Tongue (tissue), 2 donors: ENCODE measurements around the gene CELSR1. TPM values are rescaled to one million over a fixed set of nuclear protein-coding genes. Genes with fewer than 3 reads are reported as not detected.
"Not testable (repeated sequence)": the region's sequence is repeated elsewhere in the genome, so short reads cannot be mapped to it uniquely, and the experiment has no call there.

Experiments used
- DNase-seq: peaks from one replicate; pipeline ENCODE4 v3.0.0-alpha.2; 2015
- total RNA-seq: library from RNA; depleted of rRNA; stranded (reverse); fragments of >200 nt; gene quantifications from one replicate; pipeline ENCODE4 v1.2.3, GENCODE V29; 2014

The CELSR1 gene
- total RNA-seq, 1 donor from 2014 or later: 18.1 TPM

DNA sequence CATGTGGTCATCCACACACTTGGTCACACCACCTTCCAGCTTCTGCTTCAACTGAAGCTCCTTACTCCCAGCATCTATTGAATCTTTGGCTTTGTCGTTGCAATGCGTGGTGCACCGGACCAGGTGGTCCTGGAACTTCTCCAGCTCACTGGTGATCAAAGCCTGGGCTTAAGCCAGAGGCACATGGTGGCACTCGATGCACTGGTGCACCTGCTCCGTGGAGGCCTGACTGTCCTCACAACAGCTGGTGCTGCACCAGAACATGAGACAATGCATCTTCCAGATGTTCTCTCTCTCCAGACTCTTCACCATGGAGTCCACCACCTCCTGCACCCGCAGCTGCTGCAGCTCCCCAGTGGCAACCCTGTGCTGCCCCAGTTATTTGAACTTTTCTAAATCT, 56.0 kb downstream of the CELSR1 start:
- no peak for DNase-seq

DNA sequence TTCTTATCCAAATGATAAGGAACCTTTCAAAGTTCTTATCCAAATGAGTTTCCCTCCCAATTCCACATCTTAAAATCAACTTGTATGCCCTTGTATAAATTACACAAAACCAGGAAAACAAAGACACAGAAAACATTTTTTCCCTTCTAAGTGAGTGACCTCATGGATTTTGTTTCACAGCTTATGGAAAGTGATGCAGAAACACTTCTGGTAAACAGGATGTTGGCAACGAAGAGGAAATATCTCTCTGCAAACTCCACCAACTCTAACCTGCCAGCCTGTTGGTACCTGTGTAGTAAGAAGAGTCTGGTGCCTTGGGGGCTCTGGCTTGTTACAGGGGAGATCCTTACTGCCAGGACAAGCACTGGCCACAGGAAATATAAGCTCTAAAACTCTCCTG, 57.0 kb downstream of the CELSR1 start:
- DNase-seq: no peak

DNA sequence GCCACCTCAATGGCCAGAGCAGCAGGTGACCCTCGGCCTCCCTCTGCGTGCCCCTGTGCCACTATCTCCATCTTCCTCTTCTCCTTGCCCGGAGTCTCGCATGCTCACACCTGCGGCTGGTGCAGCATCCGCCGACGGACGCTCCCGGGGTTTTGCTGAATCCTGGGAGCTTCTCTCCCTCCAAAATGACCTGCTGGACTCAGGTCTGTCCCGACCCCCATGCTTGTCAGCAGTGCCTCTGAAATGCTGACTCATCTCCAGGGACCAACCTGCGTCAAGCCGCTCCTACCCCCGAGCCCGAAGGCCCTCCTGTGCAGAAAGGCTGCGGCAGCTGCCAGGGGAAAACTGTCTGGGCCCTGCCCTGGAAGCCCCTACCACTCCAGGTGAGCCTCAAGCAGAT, 58.4 kb downstream of the CELSR1 start:
- no peak for DNase-seq

DNA sequence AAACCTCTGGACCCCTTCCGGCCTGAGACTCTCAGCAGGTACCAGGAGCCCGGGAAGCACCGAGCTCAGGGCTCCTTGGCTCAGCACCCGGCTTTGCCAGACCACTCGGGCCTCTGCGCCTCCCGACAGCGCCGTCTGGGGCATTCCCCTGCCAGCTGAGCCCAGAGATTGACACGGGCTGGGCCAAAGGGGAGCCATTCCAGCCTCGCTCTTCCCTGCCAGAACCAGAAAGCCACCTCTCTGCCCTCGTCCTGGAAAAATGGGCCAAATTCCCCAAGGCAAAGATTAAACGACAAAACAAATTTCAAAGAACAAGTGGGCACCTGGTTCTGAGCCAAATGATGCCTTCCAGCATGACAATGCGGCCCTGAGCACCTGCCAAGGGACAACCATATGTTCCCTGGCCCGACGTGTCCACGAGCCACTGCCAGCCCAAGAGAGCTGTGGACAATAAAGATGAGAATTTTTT, 59.3 kb downstream of the CELSR1 start:
- DNase-seq: no peak

DNA sequence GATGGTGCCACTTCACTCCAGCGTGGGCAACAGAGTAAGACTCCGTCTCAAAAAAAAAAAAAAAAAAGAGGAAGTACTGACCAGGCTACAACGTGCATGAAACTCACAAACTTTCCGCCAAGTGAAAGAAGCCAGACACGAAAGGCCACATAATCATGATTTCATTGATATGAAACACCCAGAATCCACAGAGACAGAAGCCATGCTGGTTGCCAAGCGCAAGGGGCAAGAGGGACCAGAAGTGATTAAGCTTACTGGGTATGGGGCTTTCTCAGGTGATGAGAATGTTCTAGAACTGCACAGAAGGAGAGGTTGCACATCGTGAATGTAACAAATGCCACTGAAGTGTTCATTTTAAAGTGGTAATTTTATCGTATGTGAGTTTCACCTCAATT, 60.9 kb downstream of the CELSR1 start:
- DNase-seq: no peak

DNA sequence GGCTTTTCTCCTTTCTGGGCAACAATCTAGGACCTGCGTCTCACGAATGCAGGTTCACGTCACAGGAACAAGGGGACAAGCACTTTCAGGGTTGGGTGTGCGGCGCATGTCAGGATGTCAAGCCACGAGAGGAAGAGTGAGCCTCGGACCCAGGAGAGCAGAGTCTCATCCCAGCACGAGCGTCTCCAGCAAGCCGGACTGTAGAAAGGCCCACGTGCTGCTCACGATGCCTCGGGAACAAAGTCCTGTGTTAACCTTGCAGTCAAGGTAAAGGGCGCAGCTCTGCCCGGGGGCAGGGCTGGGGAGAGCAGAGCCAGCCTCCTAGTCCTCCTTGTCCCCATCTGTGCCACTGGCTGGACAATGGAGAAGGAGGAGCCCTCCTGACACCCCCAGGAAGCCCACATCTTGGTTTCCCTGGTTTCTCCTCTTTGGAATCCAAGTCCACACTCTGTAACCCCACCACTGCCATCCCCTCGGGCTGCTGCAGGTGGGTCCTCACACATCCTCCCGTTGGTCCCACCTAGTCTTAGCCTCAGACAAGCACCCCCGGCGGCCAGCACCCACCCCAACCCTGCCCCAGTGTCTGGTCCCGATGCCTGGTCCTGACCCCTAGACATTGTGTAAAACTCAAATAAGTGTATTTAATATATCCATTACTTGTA, 63.4 kb downstream of the CELSR1 start:
- no peak for DNase-seq

DNA sequence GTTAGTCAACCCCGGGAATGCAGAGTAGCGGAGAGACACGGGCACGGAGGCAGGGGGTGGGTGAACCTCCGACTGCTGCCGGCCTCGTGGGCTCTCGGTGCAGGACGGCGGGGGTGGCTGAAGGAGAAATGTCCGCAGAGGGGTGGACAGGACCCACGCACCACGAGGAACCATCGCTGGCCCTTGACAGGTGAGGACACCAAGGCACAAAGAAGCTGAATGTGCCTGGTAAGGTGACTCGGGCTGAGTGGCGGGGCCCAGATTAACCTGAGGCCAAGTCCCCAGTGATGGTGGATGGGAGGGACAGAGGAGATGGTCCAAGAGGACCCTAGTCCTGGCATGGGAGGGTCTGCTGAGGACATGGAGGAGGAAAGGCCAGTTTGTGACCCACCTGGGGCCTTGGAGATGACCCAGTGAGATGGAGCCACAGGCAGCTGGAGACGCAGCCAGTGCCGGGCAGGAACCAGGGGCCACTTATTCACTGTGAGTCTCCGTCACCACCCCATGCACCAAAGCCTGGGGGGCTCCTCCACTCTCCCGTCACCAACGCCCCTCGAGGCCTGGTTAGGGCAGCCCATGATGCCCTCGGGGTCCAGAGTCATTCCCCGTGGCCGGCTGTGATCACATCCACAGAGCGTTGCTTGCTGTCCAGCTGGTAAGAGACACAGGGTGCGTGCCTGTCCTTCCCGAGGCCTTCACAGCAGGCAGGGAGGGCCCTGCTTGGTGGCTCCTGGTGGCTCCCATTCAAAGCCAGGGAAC, 64.2 kb downstream of the CELSR1 start:
- DNase-seq: no peak

DNA sequence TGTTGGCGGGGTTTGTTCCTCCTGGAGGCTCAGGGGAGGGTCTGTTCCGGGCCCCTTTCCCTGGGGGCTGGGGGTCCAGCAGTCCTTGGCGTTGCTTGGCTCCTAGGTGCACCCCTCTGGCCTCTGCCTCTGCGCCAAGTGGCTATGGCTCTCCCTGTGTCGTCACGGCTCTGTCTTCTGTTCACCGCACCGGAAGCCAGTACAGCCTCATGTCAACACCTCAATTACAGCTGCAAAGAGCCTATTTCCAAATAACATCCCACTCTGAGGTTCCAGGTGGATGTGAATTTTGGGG, 64.8 kb downstream of the CELSR1 start:
- no peak for DNase-seq

DNA sequence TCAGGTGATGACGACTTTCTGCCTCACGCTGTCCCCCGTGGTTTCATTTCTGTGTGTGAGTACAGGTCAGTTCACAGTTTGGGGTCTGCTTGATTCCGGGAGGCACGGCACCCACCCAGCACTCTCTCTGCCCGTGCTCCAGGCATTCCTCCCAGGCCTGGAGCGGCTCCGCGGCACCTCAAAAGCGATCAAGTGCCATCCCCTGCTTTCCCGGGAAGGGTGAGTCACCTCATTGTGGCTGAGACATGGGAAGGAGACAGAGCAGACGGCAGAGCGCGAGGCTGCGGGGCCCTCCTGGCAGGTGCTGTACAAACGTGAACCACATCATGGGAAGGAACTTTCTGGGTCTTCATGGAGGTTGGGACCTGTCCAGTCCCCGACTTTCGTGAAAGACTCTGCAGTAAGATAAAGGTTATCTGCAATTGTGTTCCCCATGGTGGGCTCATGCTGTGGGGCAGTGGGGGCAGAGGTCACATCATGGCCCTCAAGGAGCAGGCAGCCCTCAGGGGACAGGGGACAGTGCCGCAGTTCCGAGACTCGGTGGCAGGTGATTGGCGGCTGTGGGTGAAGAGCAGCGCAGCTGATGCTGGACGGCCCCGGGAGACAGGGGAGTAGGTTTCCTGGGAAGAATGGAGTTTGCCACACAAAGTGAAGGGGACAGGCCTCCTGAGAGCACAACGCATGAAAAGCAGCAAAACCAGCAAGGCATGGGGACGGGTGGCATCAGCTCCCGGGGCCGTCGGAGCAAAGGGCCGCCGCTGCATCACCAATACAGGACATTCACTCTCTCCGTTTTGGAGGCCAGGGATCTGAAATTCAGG, 65.3 kb downstream of the CELSR1 start:
- DNase-seq: no peak

DNA sequence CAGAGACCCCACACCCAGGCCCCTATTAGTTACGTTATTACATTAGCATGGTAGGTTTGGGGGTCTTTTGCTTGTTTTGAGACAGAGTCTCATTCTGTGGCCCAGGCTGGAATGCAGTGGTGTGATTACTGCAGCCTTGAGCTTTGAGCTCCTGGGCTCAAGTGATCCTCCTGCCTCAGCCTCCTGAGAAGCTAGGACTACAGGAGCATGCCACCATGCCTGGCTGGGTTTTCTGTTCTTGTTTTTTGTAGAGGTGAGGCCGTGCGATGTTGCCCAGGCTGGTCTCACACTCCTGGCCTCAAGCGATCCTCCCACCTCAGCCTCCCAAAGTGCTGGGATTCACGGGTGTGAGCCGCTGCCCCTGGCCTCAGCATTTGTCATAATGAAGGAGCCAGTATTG, 66.1 kb downstream of the CELSR1 start:
- DNase-seq: not testable (repeated sequence)

DNA sequence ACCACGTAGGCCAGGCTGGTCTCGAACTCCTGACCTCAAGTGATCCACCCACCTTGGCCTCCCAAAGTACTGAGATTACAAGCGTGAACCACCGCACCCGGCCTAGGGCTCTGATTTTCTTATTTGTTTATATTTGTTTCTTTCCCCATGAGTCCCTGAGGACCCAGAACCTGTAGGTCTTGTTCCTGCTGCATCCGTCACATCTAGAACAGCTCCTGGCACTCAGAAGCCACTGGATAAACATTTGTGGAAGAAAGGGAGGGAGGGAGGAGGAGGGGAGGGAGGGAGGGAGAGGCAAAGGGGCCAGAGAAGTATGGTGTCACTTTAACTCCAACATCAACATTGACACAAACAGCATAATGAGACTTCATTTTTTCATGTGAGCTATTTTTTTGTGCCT, 67.7 kb downstream of the CELSR1 start:
- no peak for DNase-seq

DNA sequence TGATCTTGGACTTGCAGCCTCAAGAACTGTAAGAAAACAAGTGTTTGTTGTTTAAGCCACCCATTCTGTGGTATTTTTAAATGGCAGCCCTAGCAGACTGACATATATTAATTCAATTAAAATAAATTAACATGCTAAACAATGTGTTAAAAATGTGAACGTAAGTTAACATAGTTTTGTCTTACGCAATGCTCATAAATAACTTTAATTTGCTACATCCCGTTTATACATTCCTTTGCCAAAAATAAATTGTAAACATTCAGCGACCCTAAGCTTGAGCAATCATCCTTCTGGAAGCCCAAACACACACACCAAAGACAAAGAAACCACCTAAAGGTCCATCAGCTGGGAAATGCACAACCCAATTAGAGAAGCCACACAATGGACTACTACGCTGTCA, 70.4 kb downstream of the CELSR1 start:
- no peak for DNase-seq

DNA sequence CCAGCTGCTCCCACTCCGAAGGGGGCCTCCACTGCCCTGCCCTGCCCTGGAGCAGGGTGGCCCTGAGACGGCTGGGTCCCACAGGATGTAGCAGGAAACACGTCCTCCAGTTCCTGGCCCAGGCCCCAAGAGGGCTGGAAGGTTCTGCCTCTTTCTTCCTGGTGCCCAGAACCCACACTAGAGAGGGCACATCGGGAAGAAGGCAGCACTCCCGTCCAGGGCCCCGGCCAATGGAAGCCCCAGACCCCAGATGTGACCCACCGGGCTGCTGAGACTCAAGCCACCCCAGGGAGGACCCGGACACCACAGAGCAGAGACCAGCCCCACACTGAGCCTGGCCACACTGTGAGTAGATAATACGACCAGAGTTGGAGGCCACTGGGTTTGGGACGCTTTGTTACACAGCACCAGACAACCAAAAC, 71.2 kb downstream of the CELSR1 start:
- no peak for DNase-seq

DNA sequence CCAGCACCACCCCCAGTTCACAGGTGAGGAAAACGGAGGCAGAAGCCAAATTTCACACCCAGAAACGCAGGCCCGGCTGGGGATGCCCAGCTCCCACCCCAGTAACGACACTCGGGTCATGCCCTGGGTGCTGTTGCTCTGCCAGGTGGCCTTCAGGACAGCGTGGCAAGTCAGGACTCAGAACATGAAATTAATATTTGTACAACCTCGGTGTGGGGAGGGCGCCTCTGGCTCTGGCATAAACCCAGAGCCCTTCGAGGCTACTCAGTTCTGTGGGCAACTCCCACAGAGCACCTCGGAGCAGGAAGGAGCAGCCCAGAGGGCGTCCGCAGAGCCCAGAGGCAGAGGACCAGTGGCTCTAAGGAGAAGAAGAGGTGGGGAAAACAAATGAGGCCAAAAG, 71.6 kb downstream of the CELSR1 start:
- DNase-seq: no peak

DNA sequence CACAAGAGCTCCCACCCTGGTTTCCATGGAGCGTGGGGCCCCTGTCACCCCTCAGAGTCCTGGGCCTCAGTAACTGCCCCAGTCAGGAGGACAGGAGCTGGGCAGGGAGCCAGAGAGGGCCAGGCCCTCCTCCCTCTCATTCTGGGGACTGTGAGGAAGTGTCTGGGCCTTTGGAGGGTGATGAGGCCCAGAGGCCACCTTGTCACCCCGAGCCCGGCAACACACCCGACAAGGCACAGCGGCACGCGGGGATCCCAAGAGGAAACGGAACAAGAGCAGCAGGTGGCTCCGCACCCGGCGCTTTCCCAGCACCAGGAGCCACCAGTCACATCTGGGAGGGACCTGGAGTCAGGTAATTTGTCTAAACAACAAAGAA, 72.1 kb downstream of the CELSR1 start:
- no peak for DNase-seq

DNA sequence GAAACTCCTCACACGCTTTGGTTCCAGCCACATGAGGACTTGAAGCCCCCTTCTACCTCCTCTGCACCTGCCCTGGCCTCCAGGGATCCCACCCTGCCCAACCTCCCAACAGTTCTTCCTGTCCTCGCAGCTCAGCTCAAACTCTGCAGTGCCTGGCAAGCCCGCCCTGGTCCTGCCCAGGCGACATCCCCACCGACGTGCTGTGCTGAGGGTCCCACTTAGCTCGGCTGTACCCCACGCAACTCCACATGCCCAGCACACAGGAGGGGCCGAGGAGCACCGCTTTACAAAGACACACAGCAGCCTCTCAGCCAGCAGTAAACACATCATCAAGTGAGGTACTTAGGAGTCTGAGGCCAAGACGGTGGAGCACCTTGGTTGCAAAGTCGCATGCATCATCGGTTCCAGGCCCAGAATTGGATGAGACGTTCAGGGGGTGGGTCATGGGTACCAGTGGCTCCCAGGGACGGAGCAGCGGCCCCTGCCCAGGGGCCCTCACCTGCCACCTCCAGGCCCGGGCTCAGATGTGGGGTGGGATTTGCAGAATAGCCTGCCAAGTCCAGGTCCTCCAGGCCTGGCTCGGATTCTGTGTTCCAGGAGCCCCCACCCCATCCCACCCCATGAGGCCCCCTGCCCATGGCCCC, 72.6 kb downstream of the CELSR1 start:
- no peak for DNase-seq

DNA sequence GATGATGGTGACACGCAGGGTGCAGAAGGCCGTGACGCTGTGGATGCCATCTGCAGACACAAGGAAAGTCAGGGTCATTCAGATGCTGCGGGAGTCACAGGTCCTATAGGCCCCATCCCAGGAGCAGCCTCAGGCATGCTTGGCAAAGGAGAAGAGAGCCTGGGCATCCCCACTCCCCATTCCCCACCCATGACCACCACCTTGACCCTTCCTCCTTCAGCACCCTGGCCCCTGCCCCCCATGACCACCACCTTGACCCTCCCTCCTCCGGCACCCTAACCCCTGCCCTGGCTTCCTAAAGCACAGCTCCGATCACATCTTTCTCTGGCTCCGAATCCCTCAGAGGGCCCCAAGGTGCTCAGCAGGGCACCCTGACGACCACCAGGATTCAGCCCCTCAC, 73.1 kb downstream of the CELSR1 start:
- DNase-seq: no peak

DNA sequence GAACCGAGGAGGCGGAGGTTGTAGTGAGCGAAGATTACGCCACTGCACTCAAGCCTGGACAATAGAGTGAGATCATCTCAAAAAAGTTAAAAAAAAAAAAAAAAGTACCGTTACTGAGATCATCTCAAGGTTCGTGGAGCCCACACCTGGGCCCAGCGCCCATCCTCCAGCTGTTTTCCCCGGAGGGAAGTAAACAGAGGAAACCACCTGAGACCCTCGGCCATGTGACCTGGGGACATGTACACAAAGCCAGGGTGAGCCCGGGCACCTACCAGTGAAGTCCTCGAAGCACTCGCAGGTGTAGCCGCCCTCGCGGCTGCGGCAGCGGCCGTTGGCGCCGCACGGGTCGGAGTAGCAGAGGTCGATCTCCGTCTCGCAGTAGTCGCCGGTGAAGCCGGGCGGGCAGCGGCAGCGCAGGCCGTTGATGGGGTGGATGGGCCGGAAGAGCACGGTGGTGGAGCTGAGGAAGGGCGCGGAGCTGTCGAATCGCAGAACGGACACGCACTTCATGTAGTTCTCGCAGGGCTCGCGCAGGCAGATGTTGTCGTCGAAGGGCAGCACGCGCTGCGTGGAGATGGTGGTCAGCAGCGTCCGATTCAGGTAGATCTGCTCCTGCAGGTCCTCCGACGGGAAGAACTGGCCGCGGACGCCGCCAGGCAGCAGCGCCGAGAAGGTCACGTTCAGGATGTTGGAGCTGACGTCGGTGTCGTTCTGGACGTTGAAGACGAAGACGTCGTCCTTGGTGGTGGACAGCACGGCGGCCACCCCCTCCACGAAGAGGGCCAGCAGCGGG, 73.8 kb downstream of the CELSR1 start:
- no peak for DNase-seq

DNA sequence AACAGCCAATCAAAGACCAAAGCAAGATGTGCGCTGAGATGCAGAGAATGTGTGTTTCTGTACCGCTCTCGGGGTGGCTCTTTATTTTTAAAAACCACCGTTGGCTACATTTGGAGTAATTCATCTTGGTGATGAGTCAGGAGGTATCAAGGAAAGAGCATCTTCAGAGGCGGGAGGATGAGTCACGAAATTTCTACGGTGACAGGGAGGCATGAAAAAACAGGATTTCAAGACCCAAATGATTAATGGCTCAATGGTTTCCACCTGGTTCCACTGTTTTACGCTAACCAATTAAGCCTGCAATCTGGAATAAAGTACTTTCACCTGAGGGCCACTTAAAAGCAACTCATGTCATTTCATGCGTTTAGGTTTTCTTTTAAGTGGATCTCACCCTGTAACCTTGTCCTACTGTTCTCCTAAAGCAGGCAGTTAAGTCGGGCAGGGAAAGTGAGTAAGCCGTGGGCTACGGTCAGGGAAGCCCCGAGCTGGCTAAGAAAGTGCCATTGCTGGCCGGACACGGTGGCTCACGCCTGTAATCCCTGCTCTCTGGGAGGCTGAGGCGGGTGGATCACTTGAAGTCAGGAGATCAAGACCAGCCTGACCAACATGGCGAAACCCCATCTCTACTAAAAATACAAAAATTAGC, 74.6 kb downstream of the CELSR1 start:
- no peak for DNase-seq

DNA sequence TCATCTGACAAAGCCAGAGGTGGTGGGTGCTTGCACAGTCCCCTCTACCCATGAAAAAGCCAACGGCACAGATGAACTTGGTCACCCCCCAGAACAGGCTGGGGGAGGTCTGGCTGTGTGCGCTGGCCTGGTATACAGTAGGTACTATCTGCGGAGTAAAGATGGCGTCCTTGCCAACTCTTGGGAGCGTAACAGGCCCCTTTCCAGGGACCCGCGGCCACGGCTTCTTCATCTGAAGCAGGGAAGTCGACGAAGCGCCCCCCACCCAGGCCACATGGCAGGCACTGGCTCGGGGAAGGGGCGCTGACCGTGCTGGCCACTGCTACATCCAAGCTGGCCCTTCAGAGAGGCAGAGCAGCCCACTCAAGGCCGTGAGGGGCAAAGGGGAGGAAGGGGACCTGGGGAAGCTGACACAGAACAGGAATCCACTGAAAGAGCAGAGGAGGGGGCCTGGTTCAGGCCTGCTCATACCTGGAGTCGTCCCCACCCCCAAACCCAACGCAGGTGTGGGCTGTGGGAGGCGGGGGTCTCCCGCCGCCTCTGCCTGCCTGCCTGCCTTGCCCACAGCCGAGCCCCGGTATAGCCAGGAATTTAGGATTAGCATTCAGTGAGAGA, 75.7 kb downstream of the CELSR1 start:
- DNase-seq: no peak

DNA sequence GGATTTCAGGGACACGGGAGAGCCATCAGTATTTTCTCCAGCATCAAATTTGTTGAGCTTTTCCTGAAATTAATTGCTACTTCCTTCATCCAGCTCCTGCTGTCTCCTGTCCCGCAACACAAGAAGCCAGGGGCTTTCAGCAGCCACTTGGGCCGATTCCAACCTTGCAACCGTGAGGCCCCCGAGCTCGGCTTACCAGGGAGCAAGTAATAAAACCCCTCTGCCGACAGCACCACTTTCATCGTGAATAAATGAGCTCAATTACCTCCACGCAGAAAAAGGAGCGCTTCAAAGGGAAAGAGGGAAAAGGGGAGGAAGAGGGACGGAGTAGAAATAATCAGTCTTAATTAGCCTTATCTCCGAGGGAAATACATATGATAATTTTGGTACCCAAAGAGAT, 76.6 kb downstream of the CELSR1 start:
- DNase-seq: no peak
